SU-DHL-6 (cell line): ENCODE results near the gene PGLYRP3.

Experiments
- H2AFZ ChIP-seq: fragments of 200-600 bp; sonication (generic); 2 replicates; pipeline ENCODE4 v1.6.1; 2014; ENCODE audit warnings: low read depth, mild to moderate bottlenecking, moderate library complexity, mixed read lengths, antibody characterized with exemption, low read length; ENCODE audit not compliant: severe bottlenecking
- H3F3A ChIP-seq: fragments of 200-600 bp; shearing (Covaris generic); 2 replicates; pipeline ENCODE4 v1.6.0; 2016; ENCODE audit warnings: antibody characterized with exemption, mild to moderate bottlenecking; ENCODE audit not compliant: insufficient read depth
- H3K27ac ChIP-seq: fragments of 200-600 bp; sonication (generic); 2 replicates; pipeline ENCODE4 v1.5.1; 2016; ENCODE audit warnings: low read depth, mild to moderate bottlenecking, low read length, moderate library complexity, mixed read lengths
- H3K27me3 ChIP-seq: fragments of 200-600 bp; sonication (generic), shearing (Covaris generic); 2 replicates; pipeline ENCODE4 v1.6.0; 2014; ENCODE audit warnings: mild to moderate bottlenecking, low read length
- H3K36me3 ChIP-seq: fragments of 200-600 bp; sonication (generic); 2 replicates; pipeline ENCODE4 v1.6.1; 2014; ENCODE audit warnings: mild to moderate bottlenecking, low read length, mixed read lengths
- H3K4me2 ChIP-seq: fragments of 300-600, 200-600 bp; shearing (Covaris generic), sonication (generic); 2 replicates; pipeline ENCODE4 v1.6.0; 2014; ENCODE audit warnings: low read length, low read depth, mild to moderate bottlenecking; ENCODE audit not compliant: poor library complexity, severe bottlenecking
- H3K4me3 ChIP-seq: fragments of 200-600 bp; sonication (generic); 2 replicates; pipeline ENCODE4 v1.5.1; 2014; ENCODE audit warnings: antibody characterized with exemption, low read length, mild to moderate bottlenecking, mixed read lengths; ENCODE audit not compliant: insufficient read depth, poor library complexity, severe bottlenecking
- H3K79me2 ChIP-seq: fragments of 200-600 bp; sonication (generic); 2 replicates; pipeline ENCODE4 v1.6.1; 2014; ENCODE audit warnings: mild to moderate bottlenecking, low read length, moderate library complexity; ENCODE audit not compliant: insufficient read depth
- H3K9ac ChIP-seq: fragments of 200-600 bp; sonication (generic); 2 replicates; pipeline ENCODE4 v1.7.0; 2014; ENCODE audit warnings: mild to moderate bottlenecking, low read length
- H3K9me2 ChIP-seq: fragments of 200-600 bp; sonication (generic); replicated peaks from 2 replicates; pipeline ENCODE4 v1.6.1; 2014; ENCODE audit warnings: low read length; ENCODE audit not compliant: insufficient read depth
- H3K9me3 ChIP-seq: fragments of 200-600 bp; sonication (generic); 2 replicates; pipeline ENCODE4 v1.6.1; 2014; ENCODE audit warnings: low read length, mixed read lengths; ENCODE audit not compliant: insufficient read depth
- H4K20me1 ChIP-seq: fragments of 200-600 bp; sonication (generic); 2 replicates; pipeline ENCODE4 v1.6.1; 2014; ENCODE audit warnings: low read depth, mild to moderate bottlenecking, antibody characterized with exemption, low read length, moderate library complexity, mixed read lengths
- CTCF ChIP-seq: fragments of 200-600 bp; sonication (generic); IDR thresholded peaks from one replicate; pipeline ENCODE4 v1.5.1; 2017; ENCODE audit warnings: antibody characterized with exemption, mild to moderate bottlenecking, low read length, moderate library complexity; ENCODE audit not compliant: insufficient read depth, poor library complexity, severe bottlenecking
- EZH2phosphoT487 ChIP-seq: fragments of 200-600 bp; sonication (generic), shearing (Covaris generic); conservative IDR thresholded peaks from 2 replicates; pipeline ENCODE4 v1.6.1; 2018; ENCODE audit warnings: mild to moderate bottlenecking, antibody characterized with exemption, low read length, moderate library complexity, mixed read lengths

PGLYRP3 gene

GRCh38 chr1:153308540-153308939 is 4.2 kb downstream of the PGLYRP3 start:
- H3K9ac ChIP-seq, result no peak overlapping the region
- TF ChIP-seq EZH2phosphoT487 (no peak), CTCF (no peak)
- H3K4me2 ChIP-seq, result no peak overlapping the region
- no peak overlapping the region for H3K27ac ChIP-seq
- H2AFZ ChIP-seq, result no peak overlapping the region
- no peaks in the 10 kb centered on the region for H3K27me3 ChIP-seq
- no peaks in the 10 kb centered on the region for H4K20me1 ChIP-seq
- no peaks in the 10 kb centered on the region for H3K36me3 ChIP-seq
- H3F3A ChIP-seq, result no peaks in the 10 kb centered on the region
- no peak overlapping the region for H3K4me3 ChIP-seq
- no peaks in the 10 kb centered on the region for H3K79me2 ChIP-seq
- no peaks in the 10 kb centered on the region for H3K9me3 ChIP-seq
- H3K9me2 ChIP-seq, result no peaks in the 10 kb centered on the region

GRCh38 chr1:153307221-153307600 is 5.5 kb downstream of the PGLYRP3 start:
- no peak for TF ChIP-seq EZH2phosphoT487
- TF ChIP-seq CTCF, result no peak
- Histone ChIP-seq H3K4me3 (no peak overlapping the region), H4K20me1 (no peaks in the 10 kb centered on the region), H3K27ac (no peak overlapping the region), H3K27me3 (no peaks in the 10 kb centered on the region), H3K9ac (no peak overlapping the region), H2AFZ (no peak overlapping the region), H3K36me3 (no peaks in the 10 kb centered on the region), H3F3A (no peaks in the 10 kb centered on the region), H3K9me2 (no peaks in the 10 kb centered on the region), H3K4me2 (no peak overlapping the region), H3K79me2 (no peaks in the 10 kb centered on the region), H3K9me3 (no peaks in the 10 kb centered on the region)

DNA sequence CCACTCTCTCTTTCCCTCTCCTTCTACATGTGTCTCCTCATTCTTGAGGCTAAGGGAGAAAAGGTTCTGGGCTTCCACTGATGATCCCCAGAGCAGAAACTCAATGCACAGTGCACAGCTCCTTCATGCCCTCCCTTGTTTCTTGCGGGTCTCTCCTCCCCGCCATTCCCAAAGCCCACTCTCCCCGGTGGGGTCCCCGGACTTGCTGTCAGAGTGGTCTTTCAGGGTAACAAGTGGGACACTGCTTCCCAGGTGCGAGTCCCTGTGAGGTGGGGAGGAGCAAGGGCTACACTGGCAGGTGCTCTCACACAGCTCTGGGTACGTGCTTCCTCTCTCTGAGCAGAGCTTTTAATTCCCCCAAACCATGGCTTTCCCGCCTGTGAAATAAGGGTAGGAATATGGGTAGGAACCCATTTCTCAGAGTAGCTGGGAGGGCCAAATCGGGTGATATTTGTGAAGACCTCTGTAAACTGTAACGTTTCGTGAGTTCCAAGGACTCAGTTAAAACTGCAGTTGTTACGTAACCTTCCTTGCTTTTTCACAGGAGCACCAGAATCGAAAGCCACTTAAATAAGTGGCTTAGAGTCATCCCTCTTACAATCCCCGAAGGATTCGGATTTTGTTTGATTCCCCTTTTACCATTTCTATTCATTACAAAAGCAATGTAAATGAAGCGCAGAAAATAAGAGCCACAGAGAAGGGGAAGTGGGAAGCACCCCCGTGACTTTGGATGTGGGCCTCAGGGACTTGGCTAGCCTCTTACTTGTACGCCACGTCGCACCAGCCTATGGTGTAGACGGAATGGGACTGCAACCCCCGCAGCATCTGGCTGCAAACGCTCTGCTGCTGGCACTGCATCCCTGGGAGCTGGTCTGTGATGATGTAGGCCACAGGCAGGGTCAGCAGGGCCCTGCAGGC is 6.2 kb downstream of the PGLYRP3 start:
- Histone ChIP-seq H3K4me2 (no peak overlapping the region), H3K36me3 (no peaks in the 10 kb centered on the region), H3K9ac (no peak overlapping the region), H3K9me3 (no peaks in the 10 kb centered on the region), H2AFZ (no peak overlapping the region), H4K20me1 (no peaks in the 10 kb centered on the region), H3K79me2 (no peaks in the 10 kb centered on the region), H3K9me2 (no peaks in the 10 kb centered on the region), H3K27ac (no peak overlapping the region), H3F3A (no peaks in the 10 kb centered on the region), H3K27me3 (no peaks in the 10 kb centered on the region), H3K4me3 (no peak overlapping the region)
- no peak for TF ChIP-seq CTCF
